Measurements from ENCODE around the gene TRAF4.

- TF ChIP-seq BHLHE40 (IDR thresholded peaks at IDR 0.05; ENCODE audit: borderline replicate concordance) (no peak), SP1 (IDR thresholded peaks at IDR 0.05) (no peak), SUZ12 (IDR thresholded peaks at IDR 0.05) (no peak)
Measured at GRCh38 chr17:28715217-28715616, 28.6 kb upstream of the TRAF4 start.

All from HEK293T (cell line).